HG03457 (cell line): Measurements from ENCODE around the gene C1QTNF8.

Experiments
- ATAC-seq: cut with Tn5 transposase; IDR thresholded peaks from one replicate; pipeline ENCODE4 v1.9.1; 2021; ENCODE audit warnings: moderate number of reproducible peaks; ENCODE audit not compliant: unreplicated experiment

The C1QTNF8 gene

DNA sequence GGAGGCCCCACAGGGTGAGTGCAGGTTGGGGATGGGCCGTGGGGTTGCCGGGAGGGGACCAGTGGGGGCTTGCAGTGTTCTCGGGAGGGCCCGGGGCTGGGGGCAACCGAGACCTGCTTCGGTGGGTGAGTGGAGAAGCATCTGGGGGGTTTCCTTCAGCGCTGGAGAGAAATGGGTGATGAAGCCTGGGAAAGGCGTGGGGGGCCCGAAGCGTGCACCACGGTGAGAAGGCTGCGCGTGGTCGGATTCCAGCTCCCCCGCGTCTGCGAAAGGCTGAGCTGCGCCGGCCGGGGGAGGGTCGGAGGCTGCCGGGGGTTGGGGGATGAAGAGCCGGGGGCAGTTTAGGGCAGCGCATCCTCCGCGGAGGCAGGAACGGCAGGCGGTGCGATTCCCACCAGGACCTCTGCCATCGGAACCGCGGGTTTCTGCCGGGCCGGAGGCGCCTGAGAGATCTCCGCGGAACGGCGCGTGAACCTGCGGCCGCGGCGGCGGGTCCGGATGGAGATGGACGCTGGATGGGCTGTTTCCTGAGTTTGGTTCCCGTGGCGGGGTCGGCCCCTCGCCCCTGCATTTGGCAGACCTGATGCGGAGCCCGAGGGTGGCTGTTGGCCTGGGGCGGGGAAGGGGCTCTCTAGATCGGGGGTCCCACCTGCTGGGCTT, 30.4 kb downstream of the C1QTNF8 start:
- ATAC-seq: no peak

DNA sequence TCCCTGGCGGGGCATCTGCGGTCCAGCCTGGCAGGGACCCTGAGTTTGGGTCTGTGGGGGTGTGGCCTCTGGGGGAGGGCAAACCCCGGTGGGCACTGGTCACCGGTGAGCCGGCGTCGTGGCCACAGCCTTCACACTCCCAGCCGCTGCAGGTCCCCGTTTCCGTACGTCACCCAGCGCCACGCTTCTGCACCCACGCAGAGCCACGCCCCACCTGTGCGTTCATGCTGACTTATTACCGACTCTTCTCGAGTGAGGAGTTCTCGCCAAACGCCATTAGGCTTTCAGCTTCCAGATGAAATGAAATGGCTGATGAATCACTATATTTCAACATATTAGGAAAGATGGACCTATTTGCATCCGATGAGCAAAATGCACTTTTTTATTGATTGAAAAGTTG, 32.3 kb downstream of the C1QTNF8 start:
- no peak for ATAC-seq

- no peak for ATAC-seq
Observed at GRCh38 chr16:1062895-1063294, 33.1 kb downstream of the C1QTNF8 start.

- ATAC-seq: no peak
Observed at GRCh38 chr16:1061769-1062505, 34.1 kb downstream of the C1QTNF8 start.

GRCh38 chr16:1060416-1061340, 35.4 kb downstream of the C1QTNF8 start:
- ATAC-seq: no peak

- ATAC-seq: no peak
Observed at GRCh38 chr16:1059310-1059709, 36.7 kb downstream of the C1QTNF8 start.

GRCh38 chr16:1058216-1058615, 37.8 kb downstream of the C1QTNF8 start:
- no peak for ATAC-seq

DNA sequence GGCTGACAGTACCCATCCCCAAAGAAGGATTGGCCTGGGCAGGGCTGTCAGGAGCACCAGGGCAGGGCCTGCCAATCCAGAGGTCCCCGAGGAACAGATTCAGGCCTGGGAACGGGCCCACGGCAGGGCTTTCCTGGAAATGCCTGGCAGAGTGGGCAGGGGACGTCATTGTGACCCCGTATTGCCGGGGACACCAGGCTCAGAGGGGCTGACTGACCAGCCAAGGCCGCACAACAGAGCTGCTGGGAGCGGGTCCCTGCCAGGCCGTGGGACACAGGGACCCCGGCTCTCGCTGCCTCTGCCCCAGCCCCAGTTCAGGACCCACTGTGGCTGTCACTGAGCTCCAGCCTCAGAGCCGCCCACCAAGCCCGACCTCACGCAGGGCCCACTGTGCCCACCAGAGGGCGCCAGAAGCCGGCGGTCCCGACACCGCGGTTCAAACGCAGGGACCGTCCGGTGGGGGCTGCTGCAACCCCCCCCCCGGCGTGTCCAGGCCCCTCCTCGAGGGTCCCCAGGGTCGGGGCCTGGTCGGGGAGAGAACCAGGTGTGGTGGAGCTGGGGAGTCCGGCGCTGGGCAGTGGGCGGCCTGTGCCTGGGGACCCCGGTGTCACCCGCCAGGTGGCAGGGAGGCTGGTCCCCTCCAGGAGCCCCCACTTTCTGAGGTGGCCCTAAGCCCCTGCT, 38.7 kb downstream of the C1QTNF8 start:
- no peak for ATAC-seq

DNA sequence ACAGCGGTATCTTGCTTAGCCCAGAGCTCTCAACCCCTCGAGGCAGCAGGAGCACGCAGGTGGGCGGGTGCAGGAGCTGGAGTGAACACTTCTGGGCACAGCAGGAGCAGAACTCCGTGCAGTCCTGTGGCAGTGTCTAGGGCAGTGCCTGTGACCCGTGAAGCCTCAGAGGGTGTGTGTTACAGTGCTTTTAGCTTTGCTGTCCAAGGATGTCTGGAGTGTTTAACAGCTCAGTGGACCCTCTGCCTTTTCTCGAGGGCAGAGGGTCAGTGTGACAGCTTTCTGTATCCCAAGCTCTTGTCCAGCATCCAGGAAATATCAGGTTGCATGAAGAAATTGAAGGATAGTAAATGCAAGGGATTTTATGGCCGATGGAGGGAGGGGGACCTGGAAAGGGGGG, 39.8 kb downstream of the C1QTNF8 start:
- no peak for ATAC-seq

GRCh38 chr16:1055557-1055924, 40.5 kb downstream of the C1QTNF8 start:
- no peak for ATAC-seq

DNA sequence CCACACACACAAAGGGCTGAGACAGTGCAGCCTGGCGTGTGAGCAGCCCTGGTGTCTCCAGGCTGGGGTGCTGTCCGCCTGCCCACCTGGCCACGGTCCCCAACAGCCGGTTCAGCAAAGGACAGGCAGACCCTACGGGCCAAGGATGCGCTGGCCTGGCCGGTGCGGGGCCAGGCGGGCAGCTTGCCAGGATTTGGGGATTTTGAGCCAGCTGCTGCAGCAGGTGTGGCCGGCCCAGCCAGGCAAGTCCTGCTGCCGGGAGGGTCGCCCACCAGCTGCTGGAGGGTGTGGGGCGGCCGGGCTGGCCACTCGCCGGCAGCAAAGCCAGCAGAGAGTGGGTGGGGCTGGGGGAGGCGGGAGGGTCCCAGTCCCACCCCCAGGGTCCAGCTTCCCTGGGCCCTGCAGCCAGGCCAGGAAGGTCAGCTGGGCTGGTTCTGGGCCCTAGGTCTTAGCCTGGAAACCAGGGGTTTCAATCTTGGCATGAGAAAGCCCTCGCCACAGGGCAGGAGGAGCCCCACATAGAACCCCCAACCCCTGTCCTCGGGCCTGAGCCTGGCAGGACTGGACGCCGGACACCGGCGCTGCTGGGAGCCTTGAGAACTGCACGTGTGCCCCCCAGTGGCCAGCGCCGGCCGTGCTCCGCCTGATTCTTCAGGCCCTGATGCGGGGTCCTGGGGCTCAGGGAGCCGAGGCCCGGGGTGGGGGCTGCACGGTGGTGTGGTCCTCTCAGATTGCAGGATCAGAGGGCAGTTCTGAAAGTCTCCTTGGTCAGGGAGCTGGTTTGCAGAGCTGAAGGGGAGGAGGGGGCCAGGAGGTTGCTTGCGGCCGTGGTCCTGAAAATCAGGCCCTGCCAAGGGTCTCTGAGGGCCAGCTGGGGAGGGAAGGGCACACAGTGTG, 41.1 kb downstream of the C1QTNF8 start:
- ATAC-seq: no peak

DNA sequence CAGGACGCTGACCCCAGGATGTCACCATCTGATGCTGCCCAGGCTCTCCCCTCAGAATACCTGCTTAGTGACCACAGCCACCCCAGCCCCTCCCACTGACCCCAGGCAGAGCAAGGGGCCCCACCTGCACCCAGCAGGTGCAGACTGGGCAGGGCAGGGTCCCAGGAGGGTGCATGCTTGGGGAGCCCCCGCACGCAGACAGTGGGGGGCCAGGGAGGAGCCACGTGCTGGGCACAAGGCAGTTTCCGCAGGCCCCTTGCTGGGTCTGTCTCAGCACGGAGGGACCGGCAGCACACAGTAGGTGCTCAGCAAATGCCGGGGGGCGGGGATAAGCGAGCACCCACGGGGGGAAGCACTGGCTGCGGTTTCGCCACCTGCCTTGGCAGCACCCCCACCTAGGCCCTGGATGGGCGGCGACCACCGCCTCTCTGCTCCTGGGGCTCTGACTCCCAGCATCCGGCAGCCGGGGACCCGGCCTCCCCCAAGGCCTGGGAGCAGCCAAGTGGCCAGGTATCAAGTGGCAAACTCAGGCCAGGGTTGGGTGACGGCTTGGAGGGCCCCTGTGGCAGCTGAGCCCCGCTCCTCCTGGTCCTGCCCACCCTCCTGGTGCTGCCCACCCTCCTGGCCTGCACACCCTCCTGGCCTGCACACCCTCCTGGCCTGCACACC, 42.2 kb downstream of the C1QTNF8 start:
- ATAC-seq: no peak

DNA sequence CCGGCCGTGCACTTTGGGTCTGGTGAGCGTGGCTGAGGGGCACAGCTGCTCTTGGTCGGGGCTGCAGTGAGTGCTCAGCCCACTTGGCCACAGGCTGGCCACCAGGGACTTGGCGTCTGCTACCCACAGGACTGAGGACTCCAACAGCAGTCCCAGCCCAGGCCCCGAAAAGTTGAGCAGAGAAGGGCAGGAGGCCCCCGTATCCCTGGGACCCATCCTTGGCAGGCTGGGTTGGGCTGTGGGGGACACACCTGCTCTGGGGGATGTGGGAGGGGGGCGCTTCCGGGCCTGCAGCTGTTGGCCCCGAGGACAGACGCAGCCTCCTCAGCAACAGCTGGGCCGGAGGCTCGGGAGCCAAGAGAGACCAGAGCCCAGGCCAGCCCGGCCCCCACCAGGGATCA, 42.9 kb downstream of the C1QTNF8 start:
- no peak for ATAC-seq

DNA sequence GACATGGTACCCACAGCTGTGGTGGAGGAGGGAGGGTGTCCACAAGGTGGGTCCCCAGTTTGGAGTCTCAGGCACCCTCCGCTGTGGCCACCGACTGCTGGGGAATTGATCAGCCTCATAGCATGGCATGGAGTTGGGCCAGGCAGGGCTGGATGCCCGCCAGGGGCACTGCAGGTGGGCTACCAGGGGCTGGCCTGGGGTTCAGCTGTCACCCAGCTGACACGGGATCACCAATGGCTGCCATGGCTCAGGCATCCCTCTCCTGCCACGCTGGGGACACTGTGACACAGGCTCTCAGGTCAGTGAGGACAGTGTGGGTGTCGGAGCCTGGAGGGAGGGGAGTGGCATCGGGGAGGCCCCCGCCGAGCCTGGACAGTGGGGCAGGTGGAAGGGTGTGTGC, 43.3 kb downstream of the C1QTNF8 start:
- no peak for ATAC-seq

GRCh38 chr16:1051446-1051845, 44.6 kb downstream of the C1QTNF8 start:
- ATAC-seq: no peak

DNA sequence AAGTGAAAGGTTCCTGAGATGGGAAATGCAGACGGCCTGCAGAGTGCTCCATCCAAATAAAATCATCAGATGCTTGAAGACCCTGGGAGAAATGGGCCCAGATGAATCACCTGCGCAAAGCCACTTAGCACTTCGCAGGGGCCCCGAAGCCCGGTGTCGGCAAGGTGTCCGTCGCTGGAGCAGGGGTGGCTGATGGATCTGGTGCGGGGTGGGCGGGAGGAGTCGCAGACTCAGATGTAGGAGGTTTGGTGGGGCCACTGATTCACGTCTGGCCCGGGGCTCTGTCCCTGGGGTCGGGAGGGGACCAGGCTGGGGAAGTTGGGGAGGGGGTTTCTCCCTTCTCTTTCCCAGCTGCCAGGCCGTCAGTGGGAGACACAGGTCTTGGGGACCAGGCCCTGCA, 45.1 kb downstream of the C1QTNF8 start:
- ATAC-seq: no peak

- ATAC-seq: no peak
Observed at GRCh38 chr16:1050516-1050915, 45.5 kb downstream of the C1QTNF8 start.

- no peak for ATAC-seq
Observed at GRCh38 chr16:1049976-1050247, 46.1 kb downstream of the C1QTNF8 start.

GRCh38 chr16:1049113-1049975, 46.7 kb downstream of the C1QTNF8 start:
- ATAC-seq: no peak
